ENCODE results near the gene ZFYVE28.

ZFYVE28 gene

DNA sequence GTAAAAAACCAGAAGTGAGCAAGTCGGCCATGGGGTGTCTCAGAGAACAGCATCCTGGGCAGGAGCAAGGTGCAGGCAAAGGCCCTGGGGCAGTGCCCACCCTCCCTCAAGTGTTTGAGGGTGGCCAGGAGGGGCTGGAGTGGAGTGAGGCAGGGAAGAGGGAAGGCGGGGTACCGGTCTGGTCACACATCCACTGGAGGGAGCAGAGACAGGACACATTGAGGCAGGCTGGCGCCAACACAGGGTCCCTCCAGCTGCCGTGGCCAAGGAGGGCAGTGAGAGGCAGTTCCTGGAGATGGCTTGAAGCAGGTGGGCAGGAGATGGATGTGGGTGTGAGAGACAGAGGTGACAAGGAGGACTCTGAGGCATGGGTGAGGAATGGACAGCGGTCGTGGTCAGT lies 30.1 kb upstream of the ZFYVE28 start:
- no peak overlapping the region for H2BK120ac ChIP-seq (ENCODE audit: low read depth, low read length)
- no peak overlapping the region for H3K4me2 ChIP-seq (ENCODE audit: low read length)
- H3K4me1 ChIP-seq (ENCODE audit: control insufficient read depth, low read depth, low read length), result no peaks in the 10 kb centered on the region
- H3K79me2 ChIP-seq (ENCODE audit: control insufficient read depth, insufficient read depth, low read length), result no peaks in the 10 kb centered on the region
- no peak overlapping the region for H2AK5ac ChIP-seq (ENCODE audit: low read length)
- H3K27me3 ChIP-seq (ENCODE audit: insufficient read depth, low read length, poor library complexity), result no peaks in the 10 kb centered on the region
- no peak overlapping the region for H3K18ac ChIP-seq (ENCODE audit: low read length)
- H3K4me3 ChIP-seq (ENCODE audit: low read length), result no peak overlapping the region
- no peak overlapping the region for H2BK15ac ChIP-seq (replicated peaks; ENCODE audit: low read depth)
- no peak overlapping the region for H2BK5ac ChIP-seq (ENCODE audit: low read length)
- no peak overlapping the region for H3K23ac ChIP-seq (ENCODE audit: low read length)
- no peak overlapping the region for H3K27ac ChIP-seq (ENCODE audit: low read depth, low read length)
- no peak overlapping the region for H3K9ac ChIP-seq (ENCODE audit: low read length)
- H3K4ac ChIP-seq (ENCODE audit: low read depth, low read length), result no peak overlapping the region
- no peak for DNase-seq
- H3K36me3 ChIP-seq (ENCODE audit: control insufficient read depth, insufficient read depth, low read length), result no peaks in the 10 kb centered on the region
- H4K8ac ChIP-seq (ENCODE audit: low read depth, low read length), result no peak overlapping the region
- no peak overlapping the region for H3K56ac ChIP-seq (ENCODE audit: low read length)
- WGBS (ENCODE audit: extremely low coverage, insufficient coverage, low lambda C conversion rate), result no CpG with 5 or more reads among the region's 7 CpGs
- H4K5ac ChIP-seq (ENCODE audit: low read length), result no peak overlapping the region
- no peaks in the 10 kb centered on the region for H3K79me1 ChIP-seq (ENCODE audit: low read length)

GRCh38 chr4:2446656-2447564 lies 28.5 kb upstream of the ZFYVE28 start:
- Histone ChIP-seq H3K27me3 (ENCODE audit: insufficient read depth, low read length, poor library complexity) (no peaks in the 10 kb centered on the region), H3K18ac (ENCODE audit: low read length) (no peak overlapping the region), H3K27ac (ENCODE audit: low read depth, low read length) (no peak overlapping the region), H3K4me1 (ENCODE audit: control insufficient read depth, low read depth, low read length) (peaks cover under 1% of the 10 kb centered on the region), H3K79me2 (ENCODE audit: control insufficient read depth, insufficient read depth, low read length) (no peaks in the 10 kb centered on the region), H2AK5ac (ENCODE audit: low read length) (no peak overlapping the region), H3K4me3 (ENCODE audit: low read length) (no peak overlapping the region), H3K4ac (ENCODE audit: low read depth, low read length) (no peak overlapping the region), H3K9ac (ENCODE audit: low read length) (no peak overlapping the region), H2BK120ac (ENCODE audit: low read depth, low read length) (no peak overlapping the region), H2BK15ac (replicated peaks; ENCODE audit: low read depth) (no peak overlapping the region), H3K36me3 (ENCODE audit: control insufficient read depth, insufficient read depth, low read length) (no peaks in the 10 kb centered on the region), H3K79me1 (ENCODE audit: low read length) (no peaks in the 10 kb centered on the region), H4K8ac (ENCODE audit: low read depth, low read length) (no peak overlapping the region), H4K5ac (ENCODE audit: low read length) (no peak overlapping the region), H3K4me2 (ENCODE audit: low read length) (no peak overlapping the region), H3K56ac (ENCODE audit: low read length) (no peak overlapping the region), H2BK5ac (ENCODE audit: low read length) (no peak overlapping the region), H3K23ac (ENCODE audit: low read length) (no peak overlapping the region)
- DNase-seq, result no peak
- WGBS (ENCODE audit: extremely low coverage, insufficient coverage, low lambda C conversion rate), result 100% methylated on average over 1 of the region's 3 CpGs

GRCh38 chr4:2445571-2445970 lies 27.1 kb upstream of the ZFYVE28 start:
- Histone ChIP-seq H3K4me3 (ENCODE audit: low read length) (no peak overlapping the region), H2BK5ac (ENCODE audit: low read length) (no peak overlapping the region), H3K23ac (ENCODE audit: low read length) (no peak overlapping the region), H2BK120ac (ENCODE audit: low read depth, low read length) (no peak overlapping the region), H3K27ac (ENCODE audit: low read depth, low read length) (no peak overlapping the region), H2AK5ac (ENCODE audit: low read length) (no peak overlapping the region), H3K4me1 (ENCODE audit: control insufficient read depth, low read depth, low read length) (peaks cover 2% of the 10 kb centered on the region), H3K79me1 (ENCODE audit: low read length) (no peaks in the 10 kb centered on the region), H3K27me3 (ENCODE audit: insufficient read depth, low read length, poor library complexity) (no peaks in the 10 kb centered on the region), H4K5ac (ENCODE audit: low read length) (no peak overlapping the region), H4K8ac (ENCODE audit: low read depth, low read length) (no peak overlapping the region), H3K4me2 (ENCODE audit: low read length) (no peak overlapping the region), H3K4ac (ENCODE audit: low read depth, low read length) (no peak overlapping the region), H3K9ac (ENCODE audit: low read length) (no peak overlapping the region), H3K36me3 (ENCODE audit: control insufficient read depth, insufficient read depth, low read length) (no peaks in the 10 kb centered on the region), H3K56ac (ENCODE audit: low read length) (no peak overlapping the region), H3K18ac (ENCODE audit: low read length) (no peak overlapping the region), H3K79me2 (ENCODE audit: control insufficient read depth, insufficient read depth, low read length) (no peaks in the 10 kb centered on the region), H2BK15ac (replicated peaks; ENCODE audit: low read depth) (no peak overlapping the region)
- no CpG with 5 or more reads among the region's 6 CpGs for WGBS (ENCODE audit: extremely low coverage, insufficient coverage, low lambda C conversion rate)
- no peak for DNase-seq

- Histone ChIP-seq H3K23ac (ENCODE audit: low read length) (no peak overlapping the region), H3K4me2 (ENCODE audit: low read length) (no peak overlapping the region), H4K8ac (ENCODE audit: low read depth, low read length) (no peak overlapping the region), H3K56ac (ENCODE audit: low read length) (no peak overlapping the region), H3K79me2 (ENCODE audit: control insufficient read depth, insufficient read depth, low read length) (no peaks in the 10 kb centered on the region), H3K27me3 (ENCODE audit: insufficient read depth, low read length, poor library complexity) (no peaks in the 10 kb centered on the region), H3K9ac (ENCODE audit: low read length) (no peak overlapping the region), H2BK5ac (ENCODE audit: low read length) (no peak overlapping the region), H2BK120ac (ENCODE audit: low read depth, low read length) (no peak overlapping the region), H3K27ac (ENCODE audit: low read depth, low read length) (no peak overlapping the region), H2AK5ac (ENCODE audit: low read length) (no peak overlapping the region), H2BK15ac (replicated peaks; ENCODE audit: low read depth) (no peak overlapping the region), H3K79me1 (ENCODE audit: low read length) (no peaks in the 10 kb centered on the region), H3K4me3 (ENCODE audit: low read length) (no peak overlapping the region), H3K18ac (ENCODE audit: low read length) (no peak overlapping the region), H3K4me1 (ENCODE audit: control insufficient read depth, low read depth, low read length) (peaks cover 2% of the 10 kb centered on the region), H3K4ac (ENCODE audit: low read depth, low read length) (no peak overlapping the region), H3K36me3 (ENCODE audit: control insufficient read depth, insufficient read depth, low read length) (no peaks in the 10 kb centered on the region), H4K5ac (ENCODE audit: low read length) (no peak overlapping the region)
- no peak for DNase-seq
- no CpG with 5 or more reads among the region's 9 CpGs for WGBS (ENCODE audit: extremely low coverage, insufficient coverage, low lambda C conversion rate)
These were observed 26.7 kb upstream of the ZFYVE28 start for GRCh38 chr4:2445130-2445529.

DNA sequence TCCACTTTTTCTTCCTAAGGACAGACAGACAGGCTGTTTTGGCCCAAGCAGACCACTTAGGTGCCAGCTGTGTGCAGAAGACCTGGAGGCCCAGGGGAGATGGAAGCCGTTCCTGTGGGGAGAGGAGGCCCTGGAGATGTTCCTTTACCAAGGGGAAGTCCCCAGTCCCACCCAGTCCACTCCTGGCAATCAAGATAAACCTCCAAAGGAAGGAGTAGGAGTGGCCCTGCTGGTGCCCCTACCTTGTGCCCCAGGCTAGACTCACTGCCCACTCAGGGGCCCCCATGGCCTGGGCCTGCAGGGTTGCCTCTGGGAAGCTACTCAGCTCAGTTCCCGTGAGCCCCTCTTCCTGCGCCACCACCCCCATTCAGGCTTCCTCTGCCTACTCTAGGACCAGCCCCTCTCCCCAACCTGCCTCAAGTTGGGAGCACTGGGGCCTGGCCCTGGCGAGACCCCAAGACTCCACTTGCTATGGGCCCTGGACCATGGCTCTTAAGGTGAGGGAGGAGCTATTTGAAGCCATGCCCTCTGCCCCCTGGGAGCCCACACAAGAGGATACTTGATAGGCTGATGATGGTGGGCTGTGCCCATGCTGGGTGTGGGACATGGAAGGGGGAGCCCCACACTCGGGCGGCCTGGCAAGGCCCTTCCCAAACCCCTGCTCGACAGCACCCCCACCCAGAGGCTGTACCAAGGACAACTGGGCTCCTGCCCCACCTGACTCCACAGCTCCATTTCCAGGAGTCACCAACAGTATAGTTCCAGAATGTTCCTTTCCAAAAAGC lies 25.7 kb upstream of the ZFYVE28 start:
- Histone ChIP-seq H3K79me2 (ENCODE audit: control insufficient read depth, insufficient read depth, low read length) (no peaks in the 10 kb centered on the region), H3K4me1 (ENCODE audit: control insufficient read depth, low read depth, low read length) (peaks cover 2% of the 10 kb centered on the region), H3K36me3 (ENCODE audit: control insufficient read depth, insufficient read depth, low read length) (no peaks in the 10 kb centered on the region), H3K9ac (ENCODE audit: low read length) (no peak overlapping the region), H3K56ac (ENCODE audit: low read length) (no peak overlapping the region), H4K5ac (ENCODE audit: low read length) (no peak overlapping the region), H3K4ac (ENCODE audit: low read depth, low read length) (no peak overlapping the region), H3K79me1 (ENCODE audit: low read length) (no peaks in the 10 kb centered on the region), H2BK120ac (ENCODE audit: low read depth, low read length) (no peak overlapping the region), H2BK15ac (replicated peaks; ENCODE audit: low read depth) (no peak overlapping the region), H3K27ac (ENCODE audit: low read depth, low read length) (no peak overlapping the region), H2BK5ac (ENCODE audit: low read length) (no peak overlapping the region), H4K8ac (ENCODE audit: low read depth, low read length) (no peak overlapping the region), H3K18ac (ENCODE audit: low read length) (no peak overlapping the region), H3K27me3 (ENCODE audit: insufficient read depth, low read length, poor library complexity) (no peaks in the 10 kb centered on the region), H2AK5ac (ENCODE audit: low read length) (no peak overlapping the region), H3K23ac (ENCODE audit: low read length) (no peak overlapping the region), H3K4me2 (ENCODE audit: low read length) (no peak overlapping the region), H3K4me3 (ENCODE audit: low read length) (no peak overlapping the region)
- no peak for DNase-seq
- no CpG with 5 or more reads among the region's 7 CpGs for WGBS (ENCODE audit: extremely low coverage, insufficient coverage, low lambda C conversion rate)
